Activated CD8-positive, alpha-beta T cell treated with anti-CD3 and anti-CD28 coated beads for 36 hours (primary cell): Measurements from ENCODE around the gene TBC1D2B. TPM values are rescaled to one million over a fixed set of nuclear protein-coding genes. Genes with fewer than 3 reads are reported as not detected.

Experiments used
- ATAC-seq: fragments of 200-7000 bp; cut with Tn5 transposase; one replicate; pipeline ENCODE4 v1.10.0; 2021; ENCODE audit warnings: mild to moderate bottlenecking, moderate library complexity
- CTCF ChIA-PET: fragments of 350-600 bp; sonication (Branson Sonifier 250); formaldehyde crosslinking; loops from one replicate; lab custom pipeline; 2021; ENCODE audit warnings: antibody characterized with exemption; lab: Charles Lee
- POLR2A ChIA-PET: fragments of 350-600 bp; sonication (Branson Sonifier 250); formaldehyde crosslinking; loops from one replicate; lab custom pipeline; 2021; ENCODE audit warnings: antibody characterized with exemption; lab: Charles Lee
- DNase-seq: peaks from one replicate; pipeline ENCODE4 v3.0.0-alpha.2; 2020
- H3K27ac Mint-ChIP-seq: one replicate; pipeline ENCODE4 v1.8.0; 2021; ENCODE audit warnings: mild to moderate bottlenecking, mixed read lengths
- H3K27me3 Mint-ChIP-seq: one replicate; pipeline ENCODE4 v1.8.0; 2021; ENCODE audit warnings: mixed read lengths
- H3K36me3 Mint-ChIP-seq: one replicate; pipeline ENCODE4 v1.8.0; 2021; ENCODE audit warnings: low read depth, mixed read lengths
- H3K4me1 Mint-ChIP-seq: one replicate; pipeline ENCODE4 v1.8.0; 2021; ENCODE audit warnings: low read depth, mixed read lengths
- H3K4me3 Mint-ChIP-seq: one replicate; pipeline ENCODE4 v1.8.0; 2021; ENCODE audit warnings: mild to moderate bottlenecking, moderate library complexity, mixed read lengths
- H3K9me3 Mint-ChIP-seq: one replicate; pipeline ENCODE4 v1.8.0; 2021; ENCODE audit warnings: mixed read lengths
- intact Hi-C: fragments of 100-400 bp; cut with micrococcal nuclease; formaldehyde crosslinking; loops from one replicate; pipeline ENCODE4 v1.10.0; 2022
- total RNA-seq, 2 experiments: library from RNA; stranded (reverse); gene quantifications; one replicate each; pipeline ENCODE4 v1.2.3, GENCODE V29; 2021
- TF ChIP-seq, protein P1 (sequence below): fragments of 200-600 bp; IDR thresholded peaks from one replicate; pipeline ENCODE4 v1.8.0; 2022; ENCODE audit warnings: antibody characterized with exemption, mild to moderate bottlenecking

Gene TBC1D2B
- total RNA-seq, 2 experiments from 2014 or later, result 62.9 to 65.7 TPM

DNA sequence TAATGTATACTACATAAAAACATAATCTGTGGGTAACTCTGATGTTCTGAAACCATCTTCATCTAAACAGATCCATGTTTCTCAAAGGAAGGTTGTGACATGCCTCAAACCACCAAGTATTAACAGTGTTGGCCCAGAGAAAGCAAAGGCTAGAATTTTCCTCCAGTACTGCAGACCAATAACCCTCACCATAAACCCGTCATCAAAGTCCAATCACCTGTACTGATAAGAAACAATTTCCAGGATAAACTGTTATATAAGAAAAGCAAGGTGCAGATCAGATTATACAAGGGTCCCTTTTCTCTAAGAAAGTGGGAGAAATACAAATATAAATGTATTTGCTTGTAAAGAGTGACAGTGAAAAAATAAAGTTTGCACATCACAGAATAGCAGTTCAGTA, 32.3 kb downstream of the TBC1D2B start:
- intact Hi-C loops, result no loop called here
- Mint-ChIP-seq H3K4me1 (peaks cover 94% of the 10 kb centered on the region), H3K4me3 (no peak overlapping the region), H3K9me3 (no peaks in the 10 kb centered on the region), H3K27ac (peak overlapping the region; percentile 92), H3K36me3 (peaks cover 43% of the 10 kb centered on the region), H3K27me3 (no peaks in the 10 kb centered on the region)
- ATAC-seq, result no peak
- POLR2A ChIA-PET, result interaction anchor here (0.8 to 1.2 kb wide), 3 partner anchors 10 to 255 kb away, joined by 3 read pairs; partner anchors contain the start of gene SKIC8
- no peak for DNase-seq
- CTCF ChIA-PET, result interaction anchor here (0.8 to 1.4 kb wide), 5 partner anchors 10 to 63 kb away, joined by 3 to 6 read pairs (median 3); partner anchors contain the start of gene TBC1D2B
- TF ChIP-seq, protein P1, sequence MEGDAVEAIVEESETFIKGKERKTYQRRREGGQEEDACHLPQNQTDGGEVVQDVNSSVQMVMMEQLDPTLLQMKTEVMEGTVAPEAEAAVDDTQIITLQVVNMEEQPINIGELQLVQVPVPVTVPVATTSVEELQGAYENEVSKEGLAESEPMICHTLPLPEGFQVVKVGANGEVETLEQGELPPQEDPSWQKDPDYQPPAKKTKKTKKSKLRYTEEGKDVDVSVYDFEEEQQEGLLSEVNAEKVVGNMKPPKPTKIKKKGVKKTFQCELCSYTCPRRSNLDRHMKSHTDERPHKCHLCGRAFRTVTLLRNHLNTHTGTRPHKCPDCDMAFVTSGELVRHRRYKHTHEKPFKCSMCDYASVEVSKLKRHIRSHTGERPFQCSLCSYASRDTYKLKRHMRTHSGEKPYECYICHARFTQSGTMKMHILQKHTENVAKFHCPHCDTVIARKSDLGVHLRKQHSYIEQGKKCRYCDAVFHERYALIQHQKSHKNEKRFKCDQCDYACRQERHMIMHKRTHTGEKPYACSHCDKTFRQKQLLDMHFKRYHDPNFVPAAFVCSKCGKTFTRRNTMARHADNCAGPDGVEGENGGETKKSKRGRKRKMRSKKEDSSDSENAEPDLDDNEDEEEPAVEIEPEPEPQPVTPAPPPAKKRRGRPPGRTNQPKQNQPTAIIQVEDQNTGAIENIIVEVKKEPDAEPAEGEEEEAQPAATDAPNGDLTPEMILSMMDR, result no peak

DNA sequence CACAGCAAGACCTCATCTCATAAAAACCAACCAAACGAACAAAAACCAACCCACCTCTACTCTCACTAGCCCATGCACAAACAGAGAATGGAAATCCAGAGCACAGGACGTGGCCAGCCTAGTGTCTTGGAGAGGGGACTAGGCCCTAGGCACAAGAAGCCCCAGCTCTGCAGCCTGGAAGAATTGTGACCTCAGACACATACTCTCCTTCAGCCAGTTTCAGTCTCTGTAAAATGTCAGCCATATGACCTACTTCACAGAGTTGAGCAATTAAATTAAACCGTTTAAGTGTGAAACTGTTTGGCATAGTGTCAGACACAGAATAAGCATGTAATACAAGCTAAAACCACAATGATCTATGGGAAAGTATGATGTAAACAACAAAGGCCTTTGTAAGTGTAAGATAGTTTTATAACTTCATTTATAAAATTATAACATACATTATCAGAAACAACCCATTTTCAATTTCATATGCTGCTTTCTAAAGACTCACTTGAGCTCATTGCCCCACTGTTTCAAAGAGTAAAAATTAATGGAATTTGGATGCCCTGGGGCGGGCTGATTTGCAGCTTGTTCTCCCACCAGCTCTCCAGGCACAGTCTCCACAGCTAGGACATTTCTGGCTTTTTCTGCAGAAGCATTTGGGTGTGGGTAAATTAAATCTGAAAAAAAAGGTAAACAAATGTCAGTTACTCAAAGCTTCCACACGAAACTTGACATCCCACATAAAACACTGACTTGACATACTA, 32.9 kb downstream of the TBC1D2B start:
- TF ChIP-seq, protein P1, result no peak
- intact Hi-C loops, result no loop called here
- Mint-ChIP-seq H3K27me3 (no peaks in the 10 kb centered on the region), H3K9me3 (no peaks in the 10 kb centered on the region), H3K27ac (peak overlapping the region; percentile 92), H3K4me3 (no peak overlapping the region), H3K4me1 (peaks cover 94% of the 10 kb centered on the region), H3K36me3 (peaks cover 42% of the 10 kb centered on the region)
- ATAC-seq (peak; percentile 73), DNase-seq (peak; percentile 68)
- ChIA-PET POLR2A (interaction anchor here (0.8 to 1.2 kb wide), 3 partner anchors 11 to 255 kb away, joined by 3 read pairs; partner anchors contain the start of gene SKIC8), CTCF (interaction anchor here (0.8 to 1.4 kb wide), 6 partner anchors 9 to 86 kb away, joined by 3 to 6 read pairs (median 3); partner anchors contain the start of gene TBC1D2B)

DNA sequence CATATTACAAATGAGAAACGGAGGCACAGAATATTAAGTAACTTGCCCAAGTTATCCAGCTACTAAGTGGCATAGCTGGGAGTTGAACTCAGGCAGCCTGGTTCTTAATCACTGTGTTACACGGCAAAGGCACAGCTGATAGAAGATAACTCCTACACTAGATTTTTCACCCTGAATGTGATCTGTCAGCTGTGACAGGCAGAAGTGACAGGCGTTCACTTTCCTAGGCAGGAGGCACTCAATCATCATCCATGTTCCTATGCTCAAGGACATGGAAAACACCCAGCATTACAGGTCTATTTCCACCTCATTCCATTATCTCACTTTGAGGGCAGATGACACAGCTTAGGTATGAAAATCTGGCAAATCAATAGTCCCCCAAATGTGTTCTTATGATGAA, 35.6 kb downstream of the TBC1D2B start:
- intact Hi-C loops, result no loop called here
- TF ChIP-seq, protein P1, result no peak
- CTCF ChIA-PET, result interaction anchor here (0.8 to 3.4 kb wide), 6 partner anchors 8 to 66 kb away, joined by 3 to 16 read pairs (median 6); partner anchors contain the start of gene TBC1D2B
- Mint-ChIP-seq H3K4me3 (no peak overlapping the region), H3K4me1 (peaks cover 91% of the 10 kb centered on the region), H3K36me3 (peaks cover 44% of the 10 kb centered on the region), H3K27ac (no peak overlapping the region), H3K9me3 (no peaks in the 10 kb centered on the region), H3K27me3 (no peaks in the 10 kb centered on the region)
- DNase-seq (no peak), ATAC-seq (no peak)
- POLR2A ChIA-PET, result interaction anchor here (0.7 to 2.3 kb wide), 2 partner anchors 11 to 26 kb away, joined by 5 to 14 read pairs; no protein-coding TSS in a partner anchor

DNA sequence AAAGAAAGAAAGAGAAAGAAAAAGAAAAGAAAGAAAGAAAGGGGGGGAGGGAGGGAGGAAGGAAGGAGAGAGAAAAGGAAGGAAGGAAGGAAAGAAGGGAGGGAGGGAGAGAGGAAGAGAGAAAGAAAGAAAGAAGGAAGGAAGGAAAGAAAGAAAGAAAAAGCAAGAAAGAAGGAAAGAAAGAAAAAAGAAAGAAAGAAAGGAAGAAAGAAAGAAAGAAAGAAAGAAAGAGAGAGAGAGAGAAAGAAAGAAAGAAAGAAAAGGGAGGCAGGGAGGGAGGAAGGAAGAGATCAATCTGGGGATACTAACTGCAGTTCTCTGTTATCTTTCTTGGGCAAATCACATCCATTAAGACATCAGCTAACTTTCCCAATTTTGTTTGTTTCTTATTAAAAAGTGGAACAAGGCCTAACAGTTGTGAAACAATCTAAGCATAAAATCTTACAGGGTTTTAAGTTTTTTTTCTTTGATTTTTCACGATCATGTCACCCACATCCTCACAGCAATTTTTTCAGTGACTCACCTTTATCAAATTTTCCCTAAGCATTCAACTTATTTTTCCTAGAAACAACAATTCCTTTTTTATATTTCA, 36.8 kb downstream of the TBC1D2B start:
- ATAC-seq, result no peak
- no peaks in the 10 kb centered on the region for H3K27me3 Mint-ChIP-seq

More for the DNA sequence above, 36.8 kb downstream of the TBC1D2B start:
- H3K4me1 Mint-ChIP-seq, result peaks cover 92% of the 10 kb centered on the region
- H3K9me3 Mint-ChIP-seq, result no peaks in the 10 kb centered on the region
- no peak for DNase-seq
- H3K36me3 Mint-ChIP-seq, result peaks cover 41% of the 10 kb centered on the region
- no peak overlapping the region for H3K4me3 Mint-ChIP-seq
- CTCF ChIA-PET, result interaction anchor here (1.5 to 3.4 kb wide), 2 partner anchors 9 to 68 kb away, joined by 7 to 16 read pairs; no protein-coding TSS in a partner anchor
- POLR2A ChIA-PET, result interaction anchor here (1.1 kb wide), 2 partner anchors 9 to 21 kb away, joined by 3 read pairs; no protein-coding TSS in a partner anchor
- H3K27ac Mint-ChIP-seq, result peak overlapping the region; percentile 86
- intact Hi-C loops, result no loop called here
- TF ChIP-seq, protein P1, result no peak
